ENCODE results near the gene NT5C1A.

The NT5C1A gene

DNA sequence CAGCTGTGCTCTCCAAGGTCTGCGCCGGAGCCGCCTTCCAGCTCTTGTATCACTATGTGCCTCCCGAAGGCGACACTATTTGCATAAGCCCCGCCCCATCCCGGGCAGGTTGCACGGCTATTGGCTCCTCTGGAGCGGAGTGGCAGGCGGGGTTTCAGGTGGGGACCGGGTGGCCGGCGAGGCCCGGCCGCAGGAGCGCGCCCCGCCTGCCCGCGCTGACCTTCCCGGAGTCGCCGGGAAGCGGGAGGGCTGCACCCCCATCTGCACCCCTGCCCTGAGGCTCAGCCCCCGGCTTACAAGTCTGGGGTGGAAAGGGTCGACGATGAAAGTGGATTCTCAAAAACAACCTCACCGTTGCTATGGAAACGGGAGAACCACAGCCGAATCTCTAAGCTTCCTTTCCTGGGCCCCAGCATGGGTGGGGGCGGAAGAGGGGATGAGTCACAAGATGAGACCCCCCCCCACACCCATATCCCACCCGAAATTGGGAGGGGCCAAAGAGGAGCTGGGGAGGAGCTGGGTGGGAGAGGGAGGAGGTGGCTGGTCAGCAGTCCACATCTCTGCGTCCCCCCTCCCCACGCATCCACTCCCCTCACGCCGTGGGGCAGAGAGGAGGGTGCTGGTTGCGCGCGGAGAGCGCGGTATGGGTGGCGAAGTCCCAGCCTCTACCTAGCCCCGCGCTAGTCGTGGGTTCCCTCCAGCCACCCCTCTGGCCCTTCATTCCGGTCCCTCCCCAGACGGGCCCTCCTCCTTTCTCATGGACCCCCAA lies 19.7 kb upstream of the NT5C1A start, which contains the start of gene HPCAL4:
Gene HPCAL4 (minus strand): TSS at position 51 of the 769 bp plus-strand sequence. CDS start 6,830 bp downstream, outside the sequence.
- in situ Hi-C loops (cut with MboI; ENCODE audit: low pct_unique_long_range_greater_than_20kb, low sequenced_read_pairs, unreplicated experiment): no loop called here
- peak; percentile 86 for DNase-seq (ENCODE audit: low spot score)
- TF ChIP-seq CTCF (IDR thresholded peaks at IDR 0.05; ENCODE audit: extremely low read depth, insufficient read depth, missing control alignments): no peak

DNA sequence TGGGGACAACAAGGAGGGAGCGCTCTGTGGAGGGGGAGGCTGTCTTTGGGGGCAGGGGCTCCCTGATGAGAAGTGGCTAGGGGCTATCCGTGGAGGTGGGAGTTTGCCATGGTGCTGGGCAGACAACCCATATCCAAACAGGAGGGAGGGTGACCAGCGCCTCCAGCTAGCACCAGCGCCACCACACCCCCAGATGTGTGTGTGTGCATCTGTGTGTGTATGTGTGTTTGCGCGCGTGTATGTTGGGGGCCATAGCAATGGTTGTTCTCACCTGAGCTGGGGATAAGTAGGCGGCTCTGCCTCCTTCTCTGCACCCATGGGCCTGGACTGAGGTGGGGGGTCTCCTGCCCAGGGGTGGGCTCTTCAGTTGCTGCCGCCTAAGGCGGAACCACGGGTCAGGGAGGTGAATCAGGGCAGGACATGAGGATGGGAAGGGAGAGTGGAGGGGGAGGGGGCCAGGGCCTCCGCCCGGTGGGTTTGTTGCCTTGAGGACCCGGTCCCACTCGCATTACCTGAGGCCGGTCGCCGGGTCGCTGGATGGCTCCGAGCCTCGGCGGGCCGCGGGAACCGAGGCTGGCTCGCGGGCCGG lies 19.0 kb upstream of the NT5C1A start:
- no peak for TF ChIP-seq CTCF (IDR thresholded peaks at IDR 0.05; ENCODE audit: extremely low read depth, insufficient read depth, missing control alignments)
- DNase-seq (ENCODE audit: low spot score): no peak
- in situ Hi-C loops (cut with MboI; ENCODE audit: low pct_unique_long_range_greater_than_20kb, low sequenced_read_pairs, unreplicated experiment): no loop called here

DNA sequence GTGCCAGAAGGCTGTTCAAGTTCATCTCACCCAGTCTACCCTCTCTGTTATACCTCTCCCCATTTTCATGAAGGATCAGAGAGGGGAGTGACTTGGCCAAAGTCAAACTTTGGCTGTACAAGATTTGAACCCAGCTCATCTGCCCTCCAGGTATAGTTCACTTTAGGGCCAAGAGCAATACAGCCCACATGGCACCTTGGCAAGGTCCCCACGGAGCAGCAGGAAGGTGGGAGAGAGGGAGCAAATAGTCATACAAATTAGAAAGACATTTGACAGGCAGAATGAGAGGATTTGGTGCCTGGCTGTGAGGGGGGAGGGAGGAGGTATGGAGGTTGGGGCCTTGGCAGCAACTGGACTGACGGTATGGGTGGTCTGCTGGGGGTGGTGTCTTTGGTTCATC lies 18.3 kb upstream of the NT5C1A start:
- in situ Hi-C loops (cut with MboI; ENCODE audit: low pct_unique_long_range_greater_than_20kb, low sequenced_read_pairs, unreplicated experiment): no loop called here
- TF ChIP-seq CTCF (IDR thresholded peaks at IDR 0.05; ENCODE audit: extremely low read depth, insufficient read depth, missing control alignments): no peak
- DNase-seq (ENCODE audit: low spot score): no peak

DNA sequence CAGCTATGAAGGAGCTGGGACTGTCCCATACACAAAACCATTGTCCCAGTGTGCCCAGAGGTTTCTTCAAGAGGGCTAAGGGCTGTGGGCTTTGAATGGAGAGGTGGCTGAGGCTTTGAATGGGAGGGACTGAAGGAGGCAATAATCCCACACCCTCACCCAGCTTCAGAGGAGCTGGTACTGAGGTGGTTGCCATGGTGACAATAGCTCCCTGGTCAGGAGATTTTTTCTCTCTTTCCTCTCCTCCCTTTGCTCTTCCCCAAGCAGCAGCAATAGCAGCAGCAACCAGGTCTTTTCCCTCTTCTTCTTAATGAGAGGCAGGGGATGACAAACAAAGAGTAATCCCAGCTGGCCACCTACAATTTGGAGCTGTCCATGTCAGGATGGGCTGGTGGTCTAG lies 17.7 kb upstream of the NT5C1A start:
- TF ChIP-seq CTCF (IDR thresholded peaks at IDR 0.05; ENCODE audit: extremely low read depth, insufficient read depth, missing control alignments): no peak
- no peak for DNase-seq (ENCODE audit: low spot score)
- in situ Hi-C loops (cut with MboI; ENCODE audit: low pct_unique_long_range_greater_than_20kb, low sequenced_read_pairs, unreplicated experiment): no loop called here

GRCh38 chr1:39689214-39689613 lies 17.3 kb upstream of the NT5C1A start:
- in situ Hi-C loops (cut with MboI; ENCODE audit: low pct_unique_long_range_greater_than_20kb, low sequenced_read_pairs, unreplicated experiment): no loop called here
- no peak for DNase-seq (ENCODE audit: low spot score)
- no peak for TF ChIP-seq CTCF (IDR thresholded peaks at IDR 0.05; ENCODE audit: extremely low read depth, insufficient read depth, missing control alignments)

- in situ Hi-C loops (cut with MboI; ENCODE audit: low pct_unique_long_range_greater_than_20kb, low sequenced_read_pairs, unreplicated experiment): no loop called here
- TF ChIP-seq CTCF (IDR thresholded peaks at IDR 0.05; ENCODE audit: extremely low read depth, insufficient read depth, missing control alignments): no peak
- DNase-seq (ENCODE audit: low spot score): no peak
These were observed 16.8 kb upstream of the NT5C1A start for GRCh38 chr1:39688706-39689105.
